Right lobe of liver (tissue), 6 donors: ENCODE results near the gene LAMB3. TPM values are rescaled to one million over a fixed set of nuclear protein-coding genes. Genes with fewer than 3 reads are reported as not detected.

Experiments used
- ATAC-seq, 4 donors: fragments of 200-7000 bp; cut with Tn5 transposase; one replicate each; pipeline ENCODE4 v1.9.1; 2020; ENCODE audit warnings: mild to moderate bottlenecking in 4 of 4, moderate library complexity in 4 of 4
- DNase-seq, 3 donors: peaks; one replicate each; pipeline ENCODE4 v3.0.0-alpha.2; 2020
- H3K27ac ChIP-seq, 3 donors: fragments of 200-600 bp; one replicate each; pipeline ENCODE4 v1.8.0; 2022
- H3K27me3 ChIP-seq, 2 donors: fragments of 200-600 bp; one replicate each; pipeline ENCODE4 v1.8.0; 2022
- H3K36me3 ChIP-seq, 4 donors: fragments of 200-600 bp; sonication (generic) in 1 of 4; one replicate each; pipeline versions ENCODE4 v1.5.1 to v1.8.0; 2017 to 2022; ENCODE audit warnings: control low read depth in 1 of 4
- H3K4me1 ChIP-seq, 4 donors: fragments of 200-600 bp; sonication (generic) in 1 of 4; one replicate each; pipeline versions ENCODE4 v1.5.1 to v1.8.0; 2017 to 2022; ENCODE audit warnings: control low read depth in 1 of 4
- H3K4me3 ChIP-seq, 3 donors: fragments of 200-600 bp; one replicate each; pipeline ENCODE4 v1.8.0; 2022
- H3K9me3 ChIP-seq, 4 donors: fragments of 200-600 bp; sonication (generic) in 1 of 4; one replicate each; pipeline versions ENCODE4 v1.5.1 to v1.8.0; 2017 to 2022; ENCODE audit warnings: control low read depth in 1 of 4
- CTCF ChIP-seq, 4 donors: fragments of 200-600 bp in 3 of 4; fragments of 450-650 bp in 1 of 4; IDR thresholded peaks; one replicate each; pipeline versions ENCODE4 v1.5.1 to v1.8.0; 2016 to 2022; ENCODE audit warnings: antibody characterized with exemption in 4 of 4, mild to moderate bottlenecking in 2 of 4
- POLR2A ChIP-seq: fragments of 450-650 bp; IDR thresholded peaks from one replicate; pipeline ENCODE4 v1.6.1; 2017; ENCODE audit warnings: antibody characterized with exemption, mild to moderate bottlenecking
- WGBS: methylation state at CpG from one replicate; pipeline ENCODE4 v1.1.6; 2018; ENCODE audit warnings: low coverage, low lambda C conversion rate; ENCODE audit not compliant: insufficient coverage; ENCODE audit errors: missing lambda C conversion rate; 5-methylcytosine and 5-hydroxymethylcytosine counted together
- intact Hi-C, 2 donors: fragments of 100-400 bp; cut with DNase I; formaldehyde crosslinking; loops; one replicate each; pipeline versions ENCODE4 v1.11.2 to v1.14.1; 2022
- total RNA-seq, 6 experiments: library from RNA; depleted of rRNA in 2 of 6; stranded (reverse); fragments of >200 nt in 2 of 6; fragmentation: NEBNext Ultra II Directional in 3 of 6; extraction: Animal tissue kit (Norgen Biotek cat#: 25700) in 3 of 6; gene quantifications; one replicate each; pipeline versions ENCODE4 v1.1.0 to v1.2.4, GENCODE V29; 2016 to 2023
- donor health status: DM: no; HTN: yes; CAD: no.
- donor health status: DM: no; HTN: no; CAD: no.
- donor health status: DM: no; HTN: no; CAD: no.
- donor health status: DM: no; HTN: yes; CAD: no.
- donor health status: DM: no; HTN: yes; CAD: no.

Gene LAMB3
- total RNA-seq, 6 experiments from 2014 or later, result 5.0 to 14.6 (median 8.4) TPM

DNA sequence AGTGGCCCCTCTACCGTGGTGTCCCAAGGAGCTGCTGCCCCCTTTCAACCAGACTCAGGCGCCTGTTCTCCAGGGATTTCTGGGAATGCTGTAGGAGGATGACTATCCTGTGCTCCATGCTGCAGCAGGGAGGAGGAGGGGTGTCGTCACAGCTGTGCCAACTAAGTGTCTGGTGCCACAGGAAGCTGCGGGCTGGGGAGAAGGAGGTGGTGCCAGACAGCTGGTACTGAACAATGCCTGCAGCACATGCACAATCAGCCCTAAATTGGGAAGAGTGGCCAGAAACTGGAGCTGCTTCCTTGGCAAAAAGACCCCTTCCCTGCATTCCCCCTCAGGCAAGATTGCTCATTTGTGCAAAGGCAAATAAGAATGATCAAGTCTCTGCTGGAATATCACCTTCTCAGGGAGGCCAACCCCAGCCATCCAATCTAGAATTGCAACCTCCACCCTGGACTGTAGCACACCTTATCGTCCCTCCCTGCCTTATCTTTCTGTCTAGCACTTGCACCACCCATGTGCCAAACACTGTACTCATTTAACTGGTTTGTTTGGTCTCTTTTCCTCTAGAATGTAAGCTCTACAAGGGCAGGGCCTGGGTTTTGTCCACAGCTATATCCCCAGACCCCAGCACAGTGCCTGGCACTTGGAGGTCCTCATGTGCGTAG, 33.3 kb downstream of the LAMB3 start:
- H3K4me3 ChIP-seq, result no peak overlapping the region
- no peak for DNase-seq
- no peaks in the 10 kb centered on the region for H3K27me3 ChIP-seq
- no peaks in the 10 kb centered on the region for H3K9me3 ChIP-seq
- H3K27ac ChIP-seq, result no peak overlapping the region
- intact Hi-C loops, result no loop called here
- no peak for ATAC-seq
- peaks cover 0 to 18% (median 0%) of the 10 kb centered on the region in 4 donors for H3K4me1 ChIP-seq
- TF ChIP-seq POLR2A (no peak), CTCF (IDR thresholded peaks at IDR 0.05) (no peak)
- peaks cover 0 to 8% (median 0%) of the 10 kb centered on the region in 4 donors for H3K36me3 ChIP-seq
- WGBS, result 93% methylated on average over 2 of the region's 6 CpGs

- Histone ChIP-seq H3K27ac (no peak overlapping the region), H3K36me3 (peaks cover 0 to 8% (median 0%) of the 10 kb centered on the region in 4 donors), H3K27me3 (no peaks in the 10 kb centered on the region), H3K9me3 (no peaks in the 10 kb centered on the region), H3K4me1 (peaks cover 0 to 18% (median 0%) of the 10 kb centered on the region in 4 donors), H3K4me3 (no peak overlapping the region)
- WGBS, result 90% methylated on average over 7 of the region's 11 CpGs
- TF ChIP-seq CTCF (IDR thresholded peaks at IDR 0.05) (no peak), POLR2A (no peak)
- DNase-seq (no peak), ATAC-seq (no peak)
- intact Hi-C loops, result no loop called here
These were observed 33.9 kb downstream of the LAMB3 start for GRCh38 chr1:209618291-209618690.

DNA sequence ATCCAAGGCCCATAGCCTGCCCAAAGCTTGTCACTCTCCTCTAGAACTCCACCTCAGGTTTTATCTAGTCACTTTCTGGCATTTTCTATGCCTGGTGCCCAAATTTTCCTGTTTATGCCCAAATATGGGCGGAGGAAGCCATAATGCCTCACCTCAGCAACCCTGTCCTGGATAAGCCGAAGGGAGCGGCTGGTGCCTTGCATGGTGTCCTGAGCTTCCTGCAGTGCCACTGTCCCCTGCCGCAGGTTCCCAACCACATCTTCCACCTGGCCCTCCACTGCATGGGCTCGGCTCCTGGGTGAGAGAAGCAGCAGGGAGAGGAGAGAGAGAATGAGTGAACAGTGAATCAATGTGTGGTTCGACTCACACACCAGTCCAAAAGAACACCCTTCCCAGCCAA, 34.5 kb downstream of the LAMB3 start:
- no peak for DNase-seq

GRCh38 chr1:209617047-209617673, 35.1 kb downstream of the LAMB3 start:
- Histone ChIP-seq H3K27ac (no peak overlapping the region), H3K27me3 (no peaks in the 10 kb centered on the region), H3K36me3 (peaks cover 0 to 8% (median 0%) of the 10 kb centered on the region in 4 donors), H3K9me3 (no peaks in the 10 kb centered on the region), H3K4me3 (no peak overlapping the region), H3K4me1 (peaks cover 0 to 17% (median 0%) of the 10 kb centered on the region in 4 donors)
- WGBS, result 89% methylated on average over 7 of the region's 10 CpGs
- intact Hi-C loops, result no loop called here
- no peak for TF ChIP-seq CTCF (IDR thresholded peaks at IDR 0.05)
- no peak for TF ChIP-seq POLR2A
- DNase-seq (no peak), ATAC-seq (no peak)

More for the DNA sequence above, 34.5 kb downstream of the LAMB3 start:
- Histone ChIP-seq H3K27me3 (no peaks in the 10 kb centered on the region), H3K36me3 (peaks cover 0 to 8% (median 0%) of the 10 kb centered on the region in 4 donors), H3K27ac (no peak overlapping the region), H3K4me1 (peaks cover 0 to 18% (median 0%) of the 10 kb centered on the region in 4 donors), H3K9me3 (no peaks in the 10 kb centered on the region), H3K4me3 (no peak overlapping the region)
- no peak for ATAC-seq
- intact Hi-C loops, result no loop called here
- TF ChIP-seq POLR2A (no peak), CTCF (IDR thresholded peaks at IDR 0.05) (no peak)
- WGBS, result 91% methylated on average over 6 of the region's 6 CpGs
